Measurements from ENCODE around the gene LRRC31.

The LRRC31 gene

GRCh38 chr3:169879845-169880575 lies 10.3 kb upstream of the LRRC31 start:
- TF ChIP-seq REST (IDR thresholded peaks at IDR 0.05; ENCODE audit: insufficient read depth in 1 of 2, low read depth in 2 of 2, low read length in 2 of 2) (no peak), FOXP2 (optimal IDR thresholded peaks at IDR 0.05; ENCODE audit: borderline replicate concordance, extremely low read depth, extremely low read length, insufficient read depth) (no peak), TAF1 (IDR thresholded peaks at IDR 0.05; ENCODE audit: borderline replicate concordance, insufficient read depth, low read length) (no peak), POLR2AphosphoS5 (IDR thresholded peaks at IDR 0.05; ENCODE audit: low read depth, low read length) (no peak), SIN3A (IDR thresholded peaks at IDR 0.05; ENCODE audit: borderline replicate concordance, insufficient read depth, low read length) (no peak)

- no peak for TF ChIP-seq REST (IDR thresholded peaks at IDR 0.05; ENCODE audit: insufficient read depth in 1 of 2, low read depth in 2 of 2, low read length in 2 of 2)
- TF ChIP-seq FOXP2 (optimal IDR thresholded peaks at IDR 0.05; ENCODE audit: borderline replicate concordance, extremely low read depth, extremely low read length, insufficient read depth) = no peak
- TF ChIP-seq SIN3A (IDR thresholded peaks at IDR 0.05; ENCODE audit: borderline replicate concordance, insufficient read depth, low read length) = no peak
- no peak for TF ChIP-seq TAF1 (IDR thresholded peaks at IDR 0.05; ENCODE audit: borderline replicate concordance, insufficient read depth, low read length)
- no peak for TF ChIP-seq POLR2AphosphoS5 (IDR thresholded peaks at IDR 0.05; ENCODE audit: low read depth, low read length)
These were observed 9.3 kb upstream of the LRRC31 start for GRCh38 chr3:169879013-169879557.

GRCh38 chr3:169871129-169871886 lies 1.6 kb upstream of the LRRC31 start:
- TF ChIP-seq POLR2AphosphoS5 (IDR thresholded peaks at IDR 0.05; ENCODE audit: low read depth, low read length) (no peak), TAF1 (IDR thresholded peaks at IDR 0.05; ENCODE audit: borderline replicate concordance, insufficient read depth, low read length) (no peak), FOXP2 (optimal IDR thresholded peaks at IDR 0.05; ENCODE audit: borderline replicate concordance, extremely low read depth, extremely low read length, insufficient read depth) (no peak), REST (IDR thresholded peaks at IDR 0.05; ENCODE audit: insufficient read depth in 1 of 2, low read depth in 2 of 2, low read length in 2 of 2) (no peak), SIN3A (IDR thresholded peaks at IDR 0.05; ENCODE audit: borderline replicate concordance, insufficient read depth, low read length) (no peak)

GRCh38 chr3:169868369-169868768 lies 1.4 kb downstream of the LRRC31 start:
- TF ChIP-seq REST (IDR thresholded peaks at IDR 0.05; ENCODE audit: insufficient read depth in 1 of 2, low read depth in 2 of 2, low read length in 2 of 2) (no peak), POLR2AphosphoS5 (IDR thresholded peaks at IDR 0.05; ENCODE audit: low read depth, low read length) (no peak)

Measured in PFSK-1 (cell line).